Erythroblast (primary cell): ENCODE results near the gene ETV3L.

Experiments
- GATA1 ChIP-seq: IDR thresholded peaks from 2 replicates; pipeline ENCODE4 v1.6.1; 2011; ENCODE audit warnings: low read depth, mild to moderate bottlenecking, control low read depth, low read length, moderate library complexity
- POLR2A ChIP-seq: IDR thresholded peaks from 2 replicates; pipeline ENCODE4 v1.6.1; 2011; ENCODE audit warnings: mild to moderate bottlenecking, low read length

DNA sequence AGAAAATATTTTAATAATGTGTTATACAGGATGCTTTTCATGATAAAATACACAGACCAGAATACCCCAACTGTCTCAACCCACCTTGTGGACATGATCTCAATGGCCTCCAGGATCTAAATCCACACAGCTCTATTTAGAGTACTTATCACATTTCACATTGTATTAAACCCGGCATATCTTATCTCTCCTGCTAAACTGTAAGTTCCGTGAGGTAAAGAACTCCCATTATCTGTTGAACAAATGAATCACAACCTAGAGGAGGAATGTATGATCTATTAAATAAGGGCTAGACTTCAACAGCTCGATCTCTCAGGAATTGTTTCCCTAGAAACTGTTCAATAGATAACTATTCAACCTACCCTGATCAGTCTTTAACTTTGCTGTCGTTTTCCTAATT, 31.7 kb upstream of the ETV3L start:
- TF ChIP-seq POLR2A (no peak), GATA1 (no peak)
